IPS-18a (cell line): ENCODE measurements around the gene EDN1.

ENCODE experiments used
- H3K27ac ChIP-seq: one replicate; pipeline ENCODE4 v1.5.1; 2013; ENCODE audit warnings: low read length
- H3K27me3 ChIP-seq: one replicate; pipeline ENCODE4 v1.6.1; 2013; ENCODE audit warnings: mild to moderate bottlenecking, low read length; ENCODE audit not compliant: control insufficient read depth, insufficient read depth
- H3K36me3 ChIP-seq: one replicate; pipeline ENCODE4 v1.6.1; 2013; ENCODE audit warnings: low read depth, low read length; ENCODE audit not compliant: control insufficient read depth
- H3K4me1 ChIP-seq: one replicate; pipeline ENCODE4 v1.6.1; 2013; ENCODE audit warnings: low read depth, low read length; ENCODE audit not compliant: control insufficient read depth
- H3K4me3 ChIP-seq: one replicate; pipeline ENCODE4 v1.5.1; 2013; ENCODE audit warnings: low read length
- H3K9ac ChIP-seq: one replicate; pipeline ENCODE4 v1.6.1; 2013; ENCODE audit warnings: mild to moderate bottlenecking, low read length, moderate library complexity
- H3K9me3 ChIP-seq: one replicate; pipeline ENCODE4 v1.6.1; 2013; ENCODE audit warnings: low read depth, low read length; ENCODE audit not compliant: control insufficient read depth

Gene EDN1

DNA sequence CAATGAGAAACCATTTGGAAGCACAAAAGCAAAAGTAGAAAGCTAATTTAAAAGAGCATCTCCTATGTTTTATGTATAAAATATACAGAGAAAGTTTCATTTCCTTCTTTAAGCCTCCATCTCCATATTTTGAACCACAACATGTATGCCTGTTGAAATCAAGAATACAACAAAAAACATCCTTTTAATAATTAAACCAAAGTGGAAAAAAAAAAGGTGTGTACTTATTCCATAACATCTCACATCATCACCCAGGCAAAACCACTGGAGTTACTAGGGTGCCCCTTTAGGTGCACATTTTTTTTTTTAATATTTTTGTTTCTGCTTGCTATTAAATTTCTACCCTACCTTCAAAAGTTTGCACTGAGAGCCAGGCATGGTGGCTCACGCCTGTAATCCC, 43.0 kb downstream of the EDN1 start:
- H3K36me3 ChIP-seq, result no peaks in the 10 kb centered on the region
- H3K27me3 ChIP-seq, result no peaks in the 10 kb centered on the region

DNA sequence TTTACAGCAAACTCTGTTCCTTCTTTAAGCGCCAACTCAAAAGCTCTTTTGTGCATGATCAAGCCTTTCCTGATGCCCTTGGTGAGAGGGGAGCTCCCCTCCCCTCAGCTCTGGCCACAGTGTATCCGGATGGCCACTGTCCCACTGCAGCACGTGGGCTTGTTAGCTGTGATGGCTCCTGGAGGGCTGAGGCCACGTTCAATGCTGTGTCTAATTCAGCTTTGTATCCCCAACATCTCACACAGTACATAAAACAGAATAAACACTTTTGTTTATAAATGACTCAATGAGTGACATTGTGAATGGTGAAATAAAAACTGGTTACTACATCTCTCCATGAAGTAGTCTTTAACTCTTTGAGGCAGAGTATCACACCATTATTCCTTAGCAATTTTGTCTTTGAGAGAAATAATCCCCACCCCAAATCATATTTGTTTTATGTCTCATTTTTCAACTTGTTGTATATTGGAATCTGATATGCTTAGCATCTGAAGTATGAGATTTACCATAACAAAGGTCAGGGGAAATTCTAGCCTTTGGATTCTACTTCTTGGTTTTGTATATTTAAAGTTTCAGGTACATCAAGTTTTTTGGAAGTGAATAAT, 44.5 kb downstream of the EDN1 start:
- Histone ChIP-seq H3K27ac (no peak overlapping the region), H3K4me1 (peaks cover 11% of the 10 kb centered on the region), H3K36me3 (no peaks in the 10 kb centered on the region), H3K4me3 (no peak overlapping the region), H3K9ac (no peak overlapping the region), H3K9me3 (no peaks in the 10 kb centered on the region), H3K27me3 (no peaks in the 10 kb centered on the region)

More for the DNA sequence above, 43.0 kb downstream of the EDN1 start:
- Histone ChIP-seq H3K9me3 (no peaks in the 10 kb centered on the region), H3K4me3 (no peak overlapping the region), H3K9ac (no peak overlapping the region), H3K4me1 (peaks cover 11% of the 10 kb centered on the region), H3K27ac (no peak overlapping the region)

DNA sequence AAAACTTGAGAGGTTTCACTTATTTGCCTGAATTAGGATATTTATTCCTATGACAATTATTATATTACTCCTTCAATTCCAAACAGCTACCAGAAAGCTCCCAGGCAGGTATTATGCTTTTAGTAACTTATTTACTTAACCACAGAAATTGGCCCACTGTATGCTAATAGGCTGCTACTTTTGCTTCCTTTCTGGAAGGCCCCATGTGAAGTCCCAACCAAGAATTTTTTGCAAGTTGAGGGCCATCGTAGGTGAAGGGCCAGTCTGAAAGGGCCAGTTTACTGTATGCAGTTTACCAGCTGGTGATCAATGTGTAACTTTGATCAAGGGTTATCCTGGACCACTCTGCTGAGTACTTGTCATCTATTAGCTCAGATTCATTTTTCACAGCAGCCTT, 45.0 kb downstream of the EDN1 start:
- H3K4me3 ChIP-seq, result no peak overlapping the region
- H3K9me3 ChIP-seq, result no peaks in the 10 kb centered on the region
- no peaks in the 10 kb centered on the region for H3K27me3 ChIP-seq
- H3K36me3 ChIP-seq, result no peaks in the 10 kb centered on the region
- H3K9ac ChIP-seq, result no peak overlapping the region
- no peak overlapping the region for H3K27ac ChIP-seq
- H3K4me1 ChIP-seq, result peaks cover 11% of the 10 kb centered on the region

DNA sequence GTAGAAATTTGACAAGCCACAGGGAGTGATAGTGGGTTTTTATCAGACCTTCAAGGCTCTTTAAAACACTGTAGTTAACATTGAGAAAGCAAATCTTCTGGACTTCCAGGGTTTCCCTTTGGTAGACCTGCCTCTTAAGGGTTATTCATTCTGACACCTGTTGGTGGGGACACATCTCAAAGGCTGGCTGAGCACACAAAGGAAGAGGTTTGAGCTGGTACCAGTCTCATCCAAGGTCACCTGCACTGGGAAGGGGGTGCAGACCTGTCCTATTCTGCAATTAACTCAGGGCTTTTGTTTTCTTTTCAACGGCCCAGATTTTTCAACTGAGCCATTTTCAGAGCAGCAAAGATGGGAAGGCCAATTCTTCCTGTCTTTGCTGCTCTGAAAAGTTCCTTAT, 45.6 kb downstream of the EDN1 start:
- H3K9ac ChIP-seq, result no peak overlapping the region
- H3K36me3 ChIP-seq, result no peaks in the 10 kb centered on the region
- peaks cover 11% of the 10 kb centered on the region for H3K4me1 ChIP-seq
- H3K27me3 ChIP-seq, result no peaks in the 10 kb centered on the region
- H3K9me3 ChIP-seq, result no peaks in the 10 kb centered on the region
- no peak overlapping the region for H3K4me3 ChIP-seq
- no peak overlapping the region for H3K27ac ChIP-seq

DNA sequence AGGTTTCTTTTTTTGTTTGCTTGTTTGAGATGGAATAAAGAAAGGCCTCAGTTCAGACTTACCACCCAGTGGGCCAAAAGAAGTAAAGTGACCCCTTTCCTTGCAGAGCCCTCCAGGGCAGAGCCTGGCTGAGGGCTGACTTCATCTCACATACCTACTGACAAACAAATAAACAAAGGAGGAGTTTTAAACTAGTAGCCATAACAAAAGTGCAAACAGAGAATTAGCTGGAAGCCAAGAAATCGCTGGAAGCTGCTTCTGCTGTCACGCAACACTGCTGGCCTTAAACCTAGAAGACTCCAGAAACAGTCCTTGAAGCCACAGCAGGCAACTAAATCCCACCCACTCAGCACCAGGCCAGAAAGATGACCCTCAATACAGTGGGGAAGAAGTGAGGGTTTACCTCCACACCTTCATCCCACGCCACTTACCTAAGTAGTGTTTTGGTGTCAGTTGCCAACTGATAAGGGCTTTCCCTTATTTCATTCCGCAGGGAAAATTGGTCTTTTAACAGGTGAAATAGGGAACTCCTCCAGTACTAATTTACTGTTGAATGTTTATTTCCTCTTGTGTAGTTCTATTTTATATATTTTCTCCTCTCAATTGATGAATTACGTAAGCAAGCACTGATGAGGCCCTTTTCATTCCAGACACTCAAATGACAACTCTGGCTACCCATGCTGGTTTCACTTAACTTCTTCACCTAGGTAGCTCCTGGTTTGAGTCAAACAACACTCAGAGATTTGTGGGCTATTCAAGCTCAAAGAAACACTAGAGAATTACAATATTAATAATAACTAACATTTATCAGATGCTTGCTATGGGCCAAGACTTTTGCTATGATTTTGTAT, 46.2 kb downstream of the EDN1 start:
- peaks cover 11% of the 10 kb centered on the region for H3K4me1 ChIP-seq
- no peaks in the 10 kb centered on the region for H3K36me3 ChIP-seq
- H3K9ac ChIP-seq, result no peak overlapping the region
- no peaks in the 10 kb centered on the region for H3K9me3 ChIP-seq
- no peak overlapping the region for H3K27ac ChIP-seq
- H3K4me3 ChIP-seq, result no peak overlapping the region
- no peaks in the 10 kb centered on the region for H3K27me3 ChIP-seq

DNA sequence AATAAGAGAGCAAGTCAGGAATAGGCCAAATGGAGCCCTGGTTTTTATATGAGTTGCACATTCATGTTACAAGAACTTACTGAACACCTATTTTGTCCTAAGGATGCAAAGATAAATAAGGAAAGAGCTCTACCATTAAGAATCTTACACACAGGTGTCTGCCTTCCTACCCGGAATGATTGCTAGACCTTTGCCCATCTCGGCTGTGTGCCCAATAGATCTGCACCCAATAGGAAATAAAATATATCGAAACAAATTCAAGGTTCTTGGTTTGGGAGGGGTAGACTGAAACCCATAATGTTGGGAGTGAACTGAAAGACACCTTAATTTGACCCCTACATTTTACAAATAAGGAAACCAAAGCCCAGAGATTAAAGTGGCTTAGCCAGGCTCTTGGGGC, 48.9 kb downstream of the EDN1 start:
- no peak overlapping the region for H3K27ac ChIP-seq
- H3K36me3 ChIP-seq, result no peaks in the 10 kb centered on the region
- H3K4me3 ChIP-seq, result no peak overlapping the region
- H3K9me3 ChIP-seq, result no peaks in the 10 kb centered on the region
- H3K4me1 ChIP-seq, result peaks cover 21% of the 10 kb centered on the region
- H3K9ac ChIP-seq, result no peak overlapping the region
- H3K27me3 ChIP-seq, result no peaks in the 10 kb centered on the region

DNA sequence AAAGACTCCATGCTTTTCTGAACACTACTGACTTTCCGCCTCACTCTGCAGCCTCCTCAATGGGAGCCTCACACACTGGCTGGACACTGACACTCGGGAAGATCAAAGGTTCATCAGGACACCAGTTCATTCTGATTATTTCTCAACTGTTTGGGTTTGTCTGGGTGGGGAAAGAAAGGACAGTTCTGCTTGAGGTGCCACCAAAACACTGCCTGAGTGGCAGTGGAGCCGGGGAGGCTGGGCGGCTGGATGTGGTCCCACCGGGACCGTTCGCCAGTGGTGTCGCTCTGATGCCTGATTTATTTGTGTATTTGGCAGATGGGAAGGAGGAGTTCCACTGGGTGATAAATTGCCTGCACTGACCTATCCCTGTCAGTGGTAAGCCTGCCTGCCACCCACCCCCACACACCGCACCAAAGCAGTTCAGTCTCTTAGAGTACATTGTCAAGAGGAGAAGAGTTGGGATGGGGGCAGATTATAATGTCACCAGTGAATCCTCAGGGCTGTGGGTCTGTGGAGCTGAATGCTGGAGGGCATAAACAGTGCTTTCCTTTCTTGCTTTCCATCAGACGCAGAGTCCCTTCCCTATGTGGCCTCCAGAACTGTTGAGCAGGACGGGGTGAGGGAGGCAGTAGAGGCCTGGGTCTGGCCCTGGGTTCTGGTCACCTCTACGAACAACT, 49.8 kb downstream of the EDN1 start:
- Histone ChIP-seq H3K9ac (no peak overlapping the region), H3K9me3 (no peaks in the 10 kb centered on the region), H3K27ac (no peak overlapping the region), H3K36me3 (no peaks in the 10 kb centered on the region), H3K4me1 (peaks cover 21% of the 10 kb centered on the region), H3K27me3 (no peaks in the 10 kb centered on the region), H3K4me3 (no peak overlapping the region)

DNA sequence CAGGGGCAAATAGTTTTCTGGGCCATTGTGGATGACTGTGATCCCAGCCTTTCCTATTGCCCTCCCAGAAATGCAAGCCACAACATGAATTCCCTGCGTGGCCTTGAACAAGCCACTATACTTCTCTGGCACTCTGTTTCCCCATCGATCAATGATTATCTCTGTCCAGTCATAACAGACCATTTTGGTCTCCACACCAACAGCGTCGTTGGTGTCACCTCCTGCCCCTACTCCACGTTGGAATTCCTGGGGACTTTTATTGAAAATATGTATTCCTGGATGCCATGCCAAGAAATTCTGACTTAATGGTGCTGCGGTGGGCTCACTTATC, 50.3 kb downstream of the EDN1 start:
- Histone ChIP-seq H3K9ac (no peak overlapping the region), H3K27ac (no peak overlapping the region), H3K27me3 (no peaks in the 10 kb centered on the region), H3K4me1 (peaks cover 20% of the 10 kb centered on the region), H3K9me3 (no peaks in the 10 kb centered on the region), H3K4me3 (no peak overlapping the region), H3K36me3 (no peaks in the 10 kb centered on the region)

DNA sequence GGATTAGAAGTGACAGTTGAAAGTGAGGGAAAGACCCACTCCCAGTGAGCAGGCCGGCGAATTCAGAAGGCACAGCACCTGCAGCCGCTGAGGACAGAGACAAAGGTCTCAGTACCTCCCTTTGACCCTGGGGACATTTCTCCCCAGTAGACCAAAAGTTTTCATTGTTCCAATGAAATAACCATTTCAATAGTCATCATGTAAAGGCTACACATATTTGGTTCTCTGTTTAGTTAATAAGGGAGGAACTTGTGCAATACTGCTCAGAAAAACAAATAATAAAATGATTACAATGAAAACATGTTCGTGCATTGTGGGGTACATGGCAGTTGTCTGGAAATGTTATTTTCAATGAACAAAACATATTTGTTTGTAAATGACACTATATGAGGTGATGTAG, 52.5 kb downstream of the EDN1 start:
- Histone ChIP-seq H3K27me3 (no peaks in the 10 kb centered on the region), H3K4me3 (no peak overlapping the region), H3K9ac (no peak overlapping the region), H3K36me3 (no peaks in the 10 kb centered on the region), H3K9me3 (no peaks in the 10 kb centered on the region), H3K4me1 (peaks cover 10% of the 10 kb centered on the region), H3K27ac (no peak overlapping the region)

DNA sequence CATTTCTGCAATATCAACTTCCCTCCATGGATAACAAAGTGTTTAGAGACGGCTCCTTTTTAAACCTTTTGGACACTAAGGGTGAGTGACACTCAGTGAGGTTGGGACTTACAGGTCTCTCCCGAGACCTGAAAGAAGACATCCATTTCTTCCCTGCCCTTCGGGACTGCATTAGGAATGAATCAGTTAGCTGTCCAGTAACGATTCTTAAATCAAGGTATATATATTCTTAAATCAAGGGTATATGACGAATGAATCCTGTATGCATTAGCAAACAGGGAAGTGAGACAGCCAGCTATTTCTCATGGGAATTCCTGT, 52.9 kb downstream of the EDN1 start:
- Histone ChIP-seq H3K27me3 (no peaks in the 10 kb centered on the region), H3K9me3 (no peaks in the 10 kb centered on the region), H3K27ac (no peak overlapping the region), H3K4me3 (no peak overlapping the region), H3K4me1 (peaks cover 10% of the 10 kb centered on the region), H3K9ac (no peak overlapping the region), H3K36me3 (no peaks in the 10 kb centered on the region)

DNA sequence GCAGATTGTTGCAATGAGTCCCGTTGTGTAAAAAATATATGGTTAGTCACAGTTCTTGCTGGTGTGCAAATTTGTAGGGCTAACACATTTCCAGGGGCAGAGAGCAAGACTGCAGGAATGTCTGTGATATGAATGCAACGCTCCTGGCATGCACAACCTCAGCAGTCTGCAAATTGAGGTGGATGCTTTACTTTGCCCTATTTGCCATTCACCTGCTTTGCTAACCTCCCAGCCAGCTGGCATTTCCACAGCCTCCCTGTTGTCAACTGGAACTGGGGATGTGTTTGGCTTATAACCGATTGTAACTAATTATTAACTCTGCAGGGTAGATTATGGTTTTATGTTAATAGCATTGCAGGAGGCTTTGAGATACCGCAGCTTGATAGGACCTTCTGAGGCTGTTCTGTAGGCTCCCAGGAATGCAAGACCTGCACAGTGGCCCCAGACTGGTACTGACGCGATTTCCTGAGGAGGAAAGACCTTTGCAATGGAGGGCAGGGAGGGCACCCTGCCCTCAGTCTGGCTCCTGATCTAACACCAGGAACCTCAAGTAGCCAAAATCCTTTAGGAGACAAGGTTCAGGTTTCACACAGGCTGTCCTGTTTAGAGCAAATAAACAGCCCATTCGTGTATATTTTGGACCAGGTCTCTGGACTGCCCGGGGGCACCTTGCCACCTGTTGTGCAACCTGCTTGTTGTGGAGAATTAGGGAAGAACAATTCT, 53.4 kb downstream of the EDN1 start:
- H3K27ac ChIP-seq, result no peak overlapping the region

More for the DNA sequence above, 53.4 kb downstream of the EDN1 start:
- Histone ChIP-seq H3K4me1 (peaks cover 10% of the 10 kb centered on the region), H3K4me3 (no peak overlapping the region), H3K9ac (no peak overlapping the region), H3K27me3 (no peaks in the 10 kb centered on the region), H3K36me3 (no peaks in the 10 kb centered on the region), H3K9me3 (no peaks in the 10 kb centered on the region)
